Choroid plexus epithelial cell (primary cell): ENCODE measurements around the gene ADK.
A peak's percentile ranks its signal among the peaks of the same experiment; 100 is the strongest.
"Not testable (repeated sequence)": the region's sequence is repeated elsewhere in the genome, so short reads cannot be mapped to it uniquely, and the experiment has no call there.

Experiments used
- DNase-seq: peaks from one replicate; pipeline ENCODE4 v3.0.0-alpha.2; 2010; ENCODE audit warnings: low read depth
- H3K4me3 ChIP-seq: 2 replicates; pipeline ENCODE4 v1.5.1; 2011; ENCODE audit warnings: low read depth, mild to moderate bottlenecking, control low read depth, low read length, moderate library complexity
- CTCF ChIP-seq: conservative IDR thresholded peaks from 2 replicates; pipeline ENCODE4 v1.5.1; 2011; ENCODE audit warnings: low read depth, mild to moderate bottlenecking, control low read depth, inconsistent platforms, low read length, moderate library complexity

Gene ADK

GRCh38 chr10:74460812-74461211, 309.8 kb downstream of the ADK start:
- TF ChIP-seq CTCF: no peak
- no peak overlapping the region for H3K4me3 ChIP-seq
- DNase-seq: peak; percentile 26

- no peak overlapping the region for H3K4me3 ChIP-seq
- no peak for DNase-seq
- TF ChIP-seq CTCF: no peak
Observed at GRCh38 chr10:74474022-74474713, 323.1 kb downstream of the ADK start.

GRCh38 chr10:74476162-74476706, 325.2 kb downstream of the ADK start:
- not testable (repeated sequence) for H3K4me3 ChIP-seq
- DNase-seq: peak; percentile 15

GRCh38 chr10:74480778-74481177, 329.8 kb downstream of the ADK start:
- TF ChIP-seq CTCF: no peak
- no peak overlapping the region for H3K4me3 ChIP-seq
- no peak for DNase-seq

GRCh38 chr10:74483356-74483755, 332.3 kb downstream of the ADK start:
- TF ChIP-seq CTCF: no peak
- H3K4me3 ChIP-seq: no peak overlapping the region
- no peak for DNase-seq

GRCh38 chr10:74485283-74485682, 334.3 kb downstream of the ADK start:
- no peak overlapping the region for H3K4me3 ChIP-seq
- no peak for DNase-seq
- TF ChIP-seq CTCF: no peak

- no peak overlapping the region for H3K4me3 ChIP-seq
- no peak for DNase-seq
- no peak for TF ChIP-seq CTCF
Observed at GRCh38 chr10:74486659-74487058, 335.6 kb downstream of the ADK start.
